ENCODE results near the gene DELE1. TPM values are rescaled to one million over a fixed set of nuclear protein-coding genes. Genes with fewer than 3 reads are reported as not detected.

The DELE1 gene
- total RNA-seq, 1 experiment from 2014 or later = 124 TPM

- Histone ChIP-seq H3K79me2 (ENCODE audit: low read length) (peaks cover 44% of the 10 kb centered on the region), H3K4me2 (ENCODE audit: low read depth, low read length, poor library complexity, severe bottlenecking) (no peak overlapping the region), H3K4me1 (ENCODE audit: low read length) (peaks cover 33% of the 10 kb centered on the region), H2AFZ (ENCODE audit: low read length) (no peak overlapping the region), H3K9me2 (replicated peaks; ENCODE audit: insufficient read depth, low read length) (no peaks in the 10 kb centered on the region), H4K20me1 (ENCODE audit: insufficient read depth, low read depth, low read length) (no peaks in the 10 kb centered on the region), H3K4me3 (ENCODE audit: low read length) (no peak overlapping the region), H3K27me3 (ENCODE audit: low read length) (no peaks in the 10 kb centered on the region), H3K27ac (ENCODE audit: low read length) (no peak overlapping the region), H3K9me3 (ENCODE audit: low read length) (no peaks in the 10 kb centered on the region), H3K9ac (ENCODE audit: low read length) (no peak overlapping the region), H3K36me3 (ENCODE audit: insufficient read depth, low read length) (peaks cover 35% of the 10 kb centered on the region; the same call in 1 of the 2 replicates)
- no peak for DNase-seq
Measured at GRCh38 chr5:141973871-141974595, 50.4 kb downstream of the DELE1 start.

DNA sequence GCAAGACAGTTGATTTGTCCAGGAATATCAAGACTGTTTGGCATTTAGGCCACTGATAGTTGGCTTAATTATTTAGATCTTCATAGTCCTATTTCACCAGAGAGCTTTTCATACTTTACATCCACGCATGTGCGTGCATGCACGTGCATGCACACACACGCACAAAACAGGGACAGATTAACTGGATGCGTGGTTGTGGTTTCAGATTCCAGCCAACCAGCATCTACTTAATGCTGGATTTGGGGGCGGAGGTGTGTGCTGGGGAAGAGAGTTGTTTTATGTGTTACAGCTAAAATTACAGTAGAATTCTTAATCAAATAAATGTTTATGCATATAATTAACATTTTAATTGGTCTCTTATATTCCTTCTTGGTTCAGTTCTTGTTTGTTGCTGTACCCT lies 52.5 kb downstream of the DELE1 start:
- Histone ChIP-seq H2AFZ (ENCODE audit: low read length) (no peak overlapping the region), H3K9me3 (ENCODE audit: low read length) (no peaks in the 10 kb centered on the region), H3K9ac (ENCODE audit: low read length) (no peak overlapping the region), H3K4me3 (ENCODE audit: low read length) (no peak overlapping the region), H3K79me2 (ENCODE audit: low read length) (peaks cover 34% of the 10 kb centered on the region), H3K4me1 (ENCODE audit: low read length) (peaks cover 17% of the 10 kb centered on the region), H3K4me2 (ENCODE audit: low read depth, low read length, poor library complexity, severe bottlenecking) (no peak overlapping the region), H3K27me3 (ENCODE audit: low read length) (no peaks in the 10 kb centered on the region), H4K20me1 (ENCODE audit: insufficient read depth, low read depth, low read length) (no peaks in the 10 kb centered on the region), H3K9me2 (replicated peaks; ENCODE audit: insufficient read depth, low read length) (no peaks in the 10 kb centered on the region), H3K36me3 (ENCODE audit: insufficient read depth, low read length) (peaks cover 42% of the 10 kb centered on the region; the same call in 1 of the 2 replicates), H3K27ac (ENCODE audit: low read length) (no peak overlapping the region)
- no peak for DNase-seq

GRCh38 chr5:141978389-141978788 lies 54.7 kb downstream of the DELE1 start:
- Histone ChIP-seq H3K9me2 (replicated peaks; ENCODE audit: insufficient read depth, low read length) (no peaks in the 10 kb centered on the region), H2AFZ (ENCODE audit: low read length) (no peak overlapping the region), H3K79me2 (ENCODE audit: low read length) (peaks cover 22% of the 10 kb centered on the region), H3K9me3 (ENCODE audit: low read length) (no peaks in the 10 kb centered on the region), H3K27ac (ENCODE audit: low read length) (no peak overlapping the region), H3K9ac (ENCODE audit: low read length) (no peak overlapping the region), H3K4me2 (ENCODE audit: low read depth, low read length, poor library complexity, severe bottlenecking) (no peak overlapping the region), H3K4me3 (ENCODE audit: low read length) (no peak overlapping the region), H3K27me3 (ENCODE audit: low read length) (no peaks in the 10 kb centered on the region), H3K4me1 (ENCODE audit: low read length) (peaks cover 15% of the 10 kb centered on the region), H3K36me3 (ENCODE audit: insufficient read depth, low read length) (peaks cover 52% of the 10 kb centered on the region; the same call in 1 of the 2 replicates), H4K20me1 (ENCODE audit: insufficient read depth, low read depth, low read length) (no peaks in the 10 kb centered on the region)
- DNase-seq = no peak

DNA sequence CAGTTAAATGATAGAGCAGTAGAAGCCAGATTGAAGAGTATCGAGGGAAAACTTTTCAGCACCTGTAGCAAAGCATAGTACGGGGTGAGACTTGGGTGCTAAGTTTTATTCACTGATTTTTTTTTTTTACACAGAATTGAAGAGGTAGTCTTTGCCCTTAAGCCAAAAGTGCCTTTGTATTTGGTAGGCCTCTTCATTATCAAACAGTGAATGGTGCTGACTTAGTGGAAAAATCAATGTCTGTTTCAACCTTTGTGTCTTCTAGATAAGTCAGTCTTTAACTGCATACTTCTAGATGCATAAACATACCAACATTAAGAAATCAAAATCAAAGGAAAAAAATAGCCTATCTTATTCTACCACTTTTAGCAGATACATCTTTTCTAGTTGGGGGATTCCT lies 59.0 kb downstream of the DELE1 start:
- H3K9me3 ChIP-seq (ENCODE audit: low read length) = no peaks in the 10 kb centered on the region
- DNase-seq = no peak
- H2AFZ ChIP-seq (ENCODE audit: low read length) = no peak overlapping the region
- H3K4me3 ChIP-seq (ENCODE audit: low read length) = no peak overlapping the region
- H3K4me2 ChIP-seq (ENCODE audit: low read depth, low read length, poor library complexity, severe bottlenecking) = no peak overlapping the region
- H3K36me3 ChIP-seq (ENCODE audit: insufficient read depth, low read length) = peaks cover 65% of the 10 kb centered on the region; the same call in 1 of the 2 replicates
- no peaks in the 10 kb centered on the region for H4K20me1 ChIP-seq (ENCODE audit: insufficient read depth, low read depth, low read length)
- peaks cover 6% of the 10 kb centered on the region; the same call in 1 of the 2 replicates for H3K79me2 ChIP-seq (ENCODE audit: low read length)
- H3K9ac ChIP-seq (ENCODE audit: low read length) = no peak overlapping the region
- no peak overlapping the region for H3K27ac ChIP-seq (ENCODE audit: low read length)
- no peaks in the 10 kb centered on the region for H3K27me3 ChIP-seq (ENCODE audit: low read length)
- no peaks in the 10 kb centered on the region for H3K9me2 ChIP-seq (replicated peaks; ENCODE audit: insufficient read depth, low read length)
- no peaks in the 10 kb centered on the region for H3K4me1 ChIP-seq (ENCODE audit: low read length)

DNA sequence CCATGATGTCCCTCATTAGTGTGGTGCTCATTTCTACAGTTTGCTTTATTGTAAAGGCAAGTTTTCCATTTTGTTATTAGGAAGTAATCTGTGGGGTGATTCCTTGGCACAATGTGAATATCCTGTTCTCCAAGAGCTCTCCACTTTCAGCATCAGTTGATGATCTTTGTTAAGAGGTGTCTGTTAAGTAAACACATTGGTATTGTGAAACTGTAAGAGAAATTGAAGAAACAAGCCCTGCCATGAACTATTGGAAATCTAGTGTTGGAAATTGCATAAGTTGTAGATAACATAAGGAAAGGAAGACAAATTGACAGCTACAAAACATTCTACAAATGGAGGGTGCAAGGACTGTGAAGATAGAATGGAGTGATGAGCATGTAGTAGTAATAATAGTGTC lies 62.4 kb downstream of the DELE1 start:
- no peaks in the 10 kb centered on the region for H3K4me1 ChIP-seq (ENCODE audit: low read length)
- H3K9ac ChIP-seq (ENCODE audit: low read length) = no peak overlapping the region
- no peak for DNase-seq
- H3K9me2 ChIP-seq (replicated peaks; ENCODE audit: insufficient read depth, low read length) = no peaks in the 10 kb centered on the region
- no peak overlapping the region for H2AFZ ChIP-seq (ENCODE audit: low read length)
- peaks cover 46% of the 10 kb centered on the region; the same call in 1 of the 2 replicates for H3K36me3 ChIP-seq (ENCODE audit: insufficient read depth, low read length)
- no peaks in the 10 kb centered on the region for H3K79me2 ChIP-seq (ENCODE audit: low read length)
- H3K4me2 ChIP-seq (ENCODE audit: low read depth, low read length, poor library complexity, severe bottlenecking) = no peak overlapping the region
- H3K27me3 ChIP-seq (ENCODE audit: low read length) = no peaks in the 10 kb centered on the region
- H3K4me3 ChIP-seq (ENCODE audit: low read length) = no peak overlapping the region
- no peaks in the 10 kb centered on the region for H3K9me3 ChIP-seq (ENCODE audit: low read length)
- no peaks in the 10 kb centered on the region for H4K20me1 ChIP-seq (ENCODE audit: insufficient read depth, low read depth, low read length)
- H3K27ac ChIP-seq (ENCODE audit: low read length) = no peak overlapping the region

DNA sequence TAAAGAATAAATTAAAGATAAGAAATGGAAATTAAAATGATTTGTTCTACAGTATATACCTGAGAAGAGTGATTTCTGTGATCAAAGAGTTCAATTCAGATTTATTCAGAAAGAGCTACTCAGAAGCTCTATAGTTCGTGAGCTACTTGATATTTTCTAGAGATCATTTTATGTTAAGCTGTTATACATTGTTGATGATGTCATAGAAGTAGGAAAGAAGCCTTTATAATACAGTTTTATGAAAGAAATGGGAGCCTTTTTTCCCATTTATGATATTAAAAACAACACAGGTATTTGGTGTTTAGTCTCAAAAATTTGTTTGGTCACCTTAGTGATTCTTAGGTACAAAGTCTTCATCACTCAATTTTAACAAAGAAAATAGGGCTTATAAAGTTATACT lies 66.0 kb downstream of the DELE1 start:
- no peak overlapping the region for H3K4me3 ChIP-seq (ENCODE audit: low read length)
- H3K36me3 ChIP-seq (ENCODE audit: insufficient read depth, low read length) = peaks cover 34% of the 10 kb centered on the region; the same call in 1 of the 2 replicates
- H3K27me3 ChIP-seq (ENCODE audit: low read length) = no peaks in the 10 kb centered on the region
- H3K79me2 ChIP-seq (ENCODE audit: low read length) = no peaks in the 10 kb centered on the region
- H2AFZ ChIP-seq (ENCODE audit: low read length) = no peak overlapping the region
- H3K27ac ChIP-seq (ENCODE audit: low read length) = no peak overlapping the region
- no peaks in the 10 kb centered on the region for H3K9me2 ChIP-seq (replicated peaks; ENCODE audit: insufficient read depth, low read length)
- no peaks in the 10 kb centered on the region for H3K4me1 ChIP-seq (ENCODE audit: low read length)
- no peak overlapping the region for H3K9ac ChIP-seq (ENCODE audit: low read length)
- no peak for DNase-seq
- no peaks in the 10 kb centered on the region for H3K9me3 ChIP-seq (ENCODE audit: low read length)
- no peaks in the 10 kb centered on the region for H4K20me1 ChIP-seq (ENCODE audit: insufficient read depth, low read depth, low read length)
- no peak overlapping the region for H3K4me2 ChIP-seq (ENCODE audit: low read depth, low read length, poor library complexity, severe bottlenecking)

Other genes starting within 250 kb of the DELE1 start
- gene ARAP3, start 241.6 kb upstream of the DELE1 start, total RNA-seq (2014; rRNA removed; shearing (Covaris generic); ENCODE audit: low replicate concordance) = 0.07 TPM in 1 of 2 replicates, not detected in the other
- not detected in 2 replicates for gene PCDH1, start 45.5 kb upstream of the DELE1 start, total RNA-seq (2014; rRNA removed; shearing (Covaris generic); ENCODE audit: low replicate concordance)
- gene PCDH12, start 34.3 kb downstream of the DELE1 start, total RNA-seq (2014; rRNA removed; shearing (Covaris generic); ENCODE audit: low replicate concordance) = not detected in 2 replicates
- 38.0 and 41.9 TPM in 2 replicates for gene RNF14, start 45.2 kb downstream of the DELE1 start, total RNA-seq (2014; rRNA removed; shearing (Covaris generic); ENCODE audit: low replicate concordance)
- 45.0 and 50.5 TPM in 2 replicates for gene GNPDA1, start 89.2 kb downstream of the DELE1 start, total RNA-seq (2014; rRNA removed; shearing (Covaris generic); ENCODE audit: low replicate concordance)
- gene NDFIP1, start 184.9 kb downstream of the DELE1 start, total RNA-seq (2014; rRNA removed; shearing (Covaris generic); ENCODE audit: low replicate concordance) = 40.5 and 41.3 TPM in 2 replicates

Measured in Karpas-422 (cell line).